Measurements from ENCODE around the gene MLXIP. TPM values are rescaled to one million over a fixed set of nuclear protein-coding genes. Genes with fewer than 3 reads are reported as not detected.
A peak's percentile ranks its signal among the peaks of the same experiment; 100 is the strongest.

MLXIP gene
- total and polyA plus RNA-seq, 2 of the 13 experiments (the other 11 are each of a cell fraction or from before 2014, with no cell fraction given): 5.3 to 6.7 TPM

DNA sequence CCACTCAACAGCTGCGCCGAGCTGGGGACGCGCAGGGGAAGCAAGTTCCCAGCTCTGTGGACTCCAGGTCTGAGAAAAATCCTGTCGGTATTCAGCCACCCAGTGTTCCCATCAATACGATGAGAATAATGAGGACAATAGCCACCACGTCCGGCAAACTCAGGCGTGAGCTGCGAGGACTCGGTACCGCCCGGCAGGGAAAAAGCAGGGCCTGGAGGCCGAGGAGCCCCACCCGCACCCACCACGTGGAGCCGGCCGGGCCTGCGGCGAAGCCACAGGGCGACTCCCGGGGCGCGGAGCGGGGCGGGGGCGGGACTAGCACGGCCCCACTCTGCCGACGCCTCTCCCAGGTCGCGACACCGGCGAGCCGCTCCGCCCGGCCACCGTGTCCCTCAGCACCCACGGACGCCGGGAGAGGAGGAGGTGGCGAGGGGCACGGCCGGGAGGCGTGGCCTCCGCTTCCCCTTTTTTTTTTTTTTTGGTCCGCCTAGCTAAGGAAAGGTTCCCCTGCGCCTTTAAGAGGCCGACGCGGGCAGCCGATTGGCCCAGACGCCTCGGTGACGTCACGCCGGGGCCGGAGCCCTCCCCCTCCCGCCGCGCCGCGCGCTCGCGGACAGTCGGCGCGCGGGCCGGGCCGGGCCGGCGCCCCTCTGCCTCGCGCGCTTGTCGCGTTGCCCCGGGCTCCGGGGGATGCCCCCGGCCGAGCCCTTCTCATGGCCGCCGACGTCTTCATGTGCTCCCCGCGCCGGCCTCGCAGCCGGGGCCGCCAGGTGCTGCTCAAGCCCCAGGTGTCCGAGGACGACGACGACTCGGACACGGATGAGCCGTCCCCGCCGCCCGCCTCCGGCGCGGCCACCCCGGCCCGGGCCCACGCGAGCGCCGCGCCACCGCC, at the start of gene MLXIP (continued):
- TF ChIP-seq AGO1 (IDR thresholded peaks at IDR 0.05; ENCODE audit: low read depth, low read length, poor library complexity, severe bottlenecking) (peak; percentile 75), ZNF207 (IDR thresholded peaks at IDR 0.05; ENCODE audit: borderline replicate concordance) (no peak), ZNF563 (CRISPR knock-in tag; IDR thresholded peaks at IDR 0.05) (peak; percentile 89), PITX1 (CRISPR knock-in tag; IDR thresholded peaks at IDR 0.05) (no peak), CREB1 (IDR thresholded peaks at IDR 0.05) (peak; percentile 99), CREB1 (CRISPR knock-in tag; IDR thresholded peaks at IDR 0.05) (peak; percentile 41; the same call in 1 of the 2 replicates), ZNF331 (CRISPR knock-in tag; IDR thresholded peaks at IDR 0.05) (no peak), KAT2B (IDR thresholded peaks at IDR 0.05; ENCODE audit: borderline replicate concordance, low read depth, low read length) (no peak), ZBTB1 (CRISPR knock-in tag; IDR thresholded peaks at IDR 0.05; ENCODE audit: borderline replicate concordance) (no peak), RAD21 (CRISPR knock-in tag; IDR thresholded peaks at IDR 0.05) (0 out of 2 replicates have a peak, but pooled peaks have one; percentile 26), HDAC6 (IDR thresholded peaks at IDR 0.05; ENCODE audit: low read depth, low read length) (no peak), MYC (CRISPR knock-in tag; IDR thresholded peaks at IDR 0.05; ENCODE audit: borderline replicate concordance) (peak; percentile 92), NCOA5 (CRISPR knock-in tag; IDR thresholded peaks at IDR 0.05) (no peak), ZNF841 (CRISPR knock-in tag; IDR thresholded peaks at IDR 0.05; ENCODE audit: borderline replicate concordance) (no peak; the same call in 1 of the 2 replicates), SKI (IDR thresholded peaks at IDR 0.05; ENCODE audit: partially characterized antibody) (peak; percentile 56), U2AF1 (optimal IDR thresholded peaks at IDR 0.05; ENCODE audit: low read depth, low read length) (no peak), ARHGAP35 (CRISPR knock-in tag; IDR thresholded peaks at IDR 0.05; ENCODE audit: borderline replicate concordance) (peak; percentile 55; the same call in 1 of the 2 replicates)
- TF ChIP-seq, protein P1, sequence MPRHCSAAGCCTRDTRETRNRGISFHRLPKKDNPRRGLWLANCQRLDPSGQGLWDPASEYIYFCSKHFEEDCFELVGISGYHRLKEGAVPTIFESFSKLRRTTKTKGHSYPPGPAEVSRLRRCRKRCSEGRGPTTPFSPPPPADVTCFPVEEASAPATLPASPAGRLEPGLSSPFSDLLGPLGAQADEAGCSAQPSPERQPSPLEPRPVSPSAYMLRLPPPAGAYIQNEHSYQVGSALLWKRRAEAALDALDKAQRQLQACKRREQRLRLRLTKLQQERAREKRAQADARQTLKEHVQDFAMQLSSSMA (CRISPR knock-in tag; IDR thresholded peaks at IDR 0.05): no peak
- TF ChIP-seq, protein P2, sequence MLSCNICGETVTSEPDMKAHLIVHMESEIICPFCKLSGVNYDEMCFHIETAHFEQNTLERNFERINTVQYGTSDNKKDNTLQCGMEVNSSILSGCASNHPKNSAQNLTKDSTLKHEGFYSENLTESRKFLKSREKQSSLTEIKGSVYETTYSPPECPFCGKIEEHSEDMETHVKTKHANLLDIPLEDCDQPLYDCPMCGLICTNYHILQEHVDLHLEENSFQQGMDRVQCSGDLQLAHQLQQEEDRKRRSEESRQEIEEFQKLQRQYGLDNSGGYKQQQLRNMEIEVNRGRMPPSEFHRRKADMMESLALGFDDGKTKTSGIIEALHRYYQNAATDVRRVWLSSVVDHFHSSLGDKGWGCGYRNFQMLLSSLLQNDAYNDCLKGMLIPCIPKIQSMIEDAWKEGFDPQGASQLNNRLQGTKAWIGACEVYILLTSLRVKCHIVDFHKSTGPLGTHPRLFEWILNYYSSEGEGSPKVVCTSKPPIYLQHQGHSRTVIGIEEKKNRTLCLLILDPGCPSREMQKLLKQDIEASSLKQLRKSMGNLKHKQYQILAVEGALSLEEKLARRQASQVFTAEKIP (CRISPR knock-in tag; IDR thresholded peaks at IDR 0.05; ENCODE audit: borderline replicate concordance): no peak
- TF ChIP-seq, protein P3, sequence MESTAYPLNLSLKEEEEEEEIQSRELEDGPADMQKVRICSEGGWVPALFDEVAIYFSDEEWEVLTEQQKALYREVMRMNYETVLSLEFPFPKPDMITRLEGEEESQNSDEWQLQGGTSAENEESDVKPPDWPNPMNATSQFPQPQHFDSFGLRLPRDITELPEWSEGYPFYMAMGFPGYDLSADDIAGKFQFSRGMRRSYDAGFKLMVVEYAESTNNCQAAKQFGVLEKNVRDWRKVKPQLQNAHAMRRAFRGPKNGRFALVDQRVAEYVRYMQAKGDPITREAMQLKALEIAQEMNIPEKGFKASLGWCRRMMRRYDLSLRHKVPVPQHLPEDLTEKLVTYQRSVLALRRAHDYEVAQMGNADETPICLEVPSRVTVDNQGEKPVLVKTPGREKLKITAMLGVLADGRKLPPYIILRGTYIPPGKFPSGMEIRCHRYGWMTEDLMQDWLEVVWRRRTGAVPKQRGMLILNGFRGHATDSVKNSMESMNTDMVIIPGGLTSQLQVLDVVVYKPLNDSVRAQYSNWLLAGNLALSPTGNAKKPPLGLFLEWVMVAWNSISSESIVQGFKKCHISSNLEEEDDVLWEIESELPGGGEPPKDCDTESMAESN (CRISPR knock-in tag; conservative IDR thresholded peaks at IDR 0.05): peak; percentile 80
- TF ChIP-seq, protein P4, sequence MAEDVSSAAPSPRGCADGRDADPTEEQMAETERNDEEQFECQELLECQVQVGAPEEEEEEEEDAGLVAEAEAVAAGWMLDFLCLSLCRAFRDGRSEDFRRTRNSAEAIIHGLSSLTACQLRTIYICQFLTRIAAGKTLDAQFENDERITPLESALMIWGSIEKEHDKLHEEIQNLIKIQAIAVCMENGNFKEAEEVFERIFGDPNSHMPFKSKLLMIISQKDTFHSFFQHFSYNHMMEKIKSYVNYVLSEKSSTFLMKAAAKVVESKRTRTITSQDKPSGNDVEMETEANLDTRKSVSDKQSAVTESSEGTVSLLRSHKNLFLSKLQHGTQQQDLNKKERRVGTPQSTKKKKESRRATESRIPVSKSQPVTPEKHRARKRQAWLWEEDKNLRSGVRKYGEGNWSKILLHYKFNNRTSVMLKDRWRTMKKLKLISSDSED (CRISPR knock-in tag; IDR thresholded peaks at IDR 0.05): no peak
- TF ChIP-seq, protein P5, sequence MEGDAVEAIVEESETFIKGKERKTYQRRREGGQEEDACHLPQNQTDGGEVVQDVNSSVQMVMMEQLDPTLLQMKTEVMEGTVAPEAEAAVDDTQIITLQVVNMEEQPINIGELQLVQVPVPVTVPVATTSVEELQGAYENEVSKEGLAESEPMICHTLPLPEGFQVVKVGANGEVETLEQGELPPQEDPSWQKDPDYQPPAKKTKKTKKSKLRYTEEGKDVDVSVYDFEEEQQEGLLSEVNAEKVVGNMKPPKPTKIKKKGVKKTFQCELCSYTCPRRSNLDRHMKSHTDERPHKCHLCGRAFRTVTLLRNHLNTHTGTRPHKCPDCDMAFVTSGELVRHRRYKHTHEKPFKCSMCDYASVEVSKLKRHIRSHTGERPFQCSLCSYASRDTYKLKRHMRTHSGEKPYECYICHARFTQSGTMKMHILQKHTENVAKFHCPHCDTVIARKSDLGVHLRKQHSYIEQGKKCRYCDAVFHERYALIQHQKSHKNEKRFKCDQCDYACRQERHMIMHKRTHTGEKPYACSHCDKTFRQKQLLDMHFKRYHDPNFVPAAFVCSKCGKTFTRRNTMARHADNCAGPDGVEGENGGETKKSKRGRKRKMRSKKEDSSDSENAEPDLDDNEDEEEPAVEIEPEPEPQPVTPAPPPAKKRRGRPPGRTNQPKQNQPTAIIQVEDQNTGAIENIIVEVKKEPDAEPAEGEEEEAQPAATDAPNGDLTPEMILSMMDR (CRISPR knock-in tag; IDR thresholded peaks at IDR 0.05): no peak
